GM18498 (cell line): ENCODE results near the gene NSUN2.

Source experiments
- ATAC-seq: cut with Tn5 transposase; IDR thresholded peaks from one replicate; pipeline ENCODE4 v1.9.1; 2021; ENCODE audit warnings: mild to moderate bottlenecking, moderate library complexity; ENCODE audit not compliant: unreplicated experiment

NSUN2 gene

DNA sequence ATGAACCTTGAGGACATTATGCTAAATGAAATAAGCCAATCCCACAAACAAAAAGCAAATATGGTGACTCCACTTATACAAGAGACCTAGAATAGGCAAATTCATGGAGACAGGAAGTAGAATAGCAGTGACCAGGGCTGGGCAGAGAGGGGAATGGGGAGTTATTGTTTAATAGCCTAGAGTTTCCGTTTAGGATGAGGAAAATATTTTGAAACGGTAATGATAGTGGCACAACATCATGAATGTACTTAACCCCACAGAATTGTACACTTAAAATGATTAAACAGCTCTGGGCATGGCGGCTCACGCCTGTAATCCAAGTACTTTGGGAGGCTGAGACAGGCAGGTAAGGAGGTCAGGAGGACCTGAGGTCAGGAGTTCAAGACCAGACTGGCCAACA is 65.8 kb downstream of the NSUN2 start:
- ATAC-seq = no peak

DNA sequence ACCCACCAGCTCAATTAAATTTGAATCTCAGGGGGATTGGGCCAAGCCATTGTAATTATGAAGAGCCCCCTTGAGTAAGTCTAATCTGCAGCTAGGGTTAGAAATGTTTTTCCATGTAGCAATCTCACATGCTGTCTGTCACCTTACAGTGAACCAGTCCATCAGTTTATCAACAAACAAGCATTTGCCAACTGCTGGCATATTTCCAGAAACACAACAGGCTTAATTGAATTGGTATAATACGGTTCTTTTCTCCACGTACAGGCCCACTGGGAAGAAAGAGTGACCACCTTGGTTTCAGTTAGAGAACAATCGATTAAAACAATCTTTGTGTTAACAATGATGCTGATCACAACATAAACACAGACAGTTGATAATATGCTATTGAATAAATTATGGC is 67.4 kb downstream of the NSUN2 start:
- no peak for ATAC-seq

DNA sequence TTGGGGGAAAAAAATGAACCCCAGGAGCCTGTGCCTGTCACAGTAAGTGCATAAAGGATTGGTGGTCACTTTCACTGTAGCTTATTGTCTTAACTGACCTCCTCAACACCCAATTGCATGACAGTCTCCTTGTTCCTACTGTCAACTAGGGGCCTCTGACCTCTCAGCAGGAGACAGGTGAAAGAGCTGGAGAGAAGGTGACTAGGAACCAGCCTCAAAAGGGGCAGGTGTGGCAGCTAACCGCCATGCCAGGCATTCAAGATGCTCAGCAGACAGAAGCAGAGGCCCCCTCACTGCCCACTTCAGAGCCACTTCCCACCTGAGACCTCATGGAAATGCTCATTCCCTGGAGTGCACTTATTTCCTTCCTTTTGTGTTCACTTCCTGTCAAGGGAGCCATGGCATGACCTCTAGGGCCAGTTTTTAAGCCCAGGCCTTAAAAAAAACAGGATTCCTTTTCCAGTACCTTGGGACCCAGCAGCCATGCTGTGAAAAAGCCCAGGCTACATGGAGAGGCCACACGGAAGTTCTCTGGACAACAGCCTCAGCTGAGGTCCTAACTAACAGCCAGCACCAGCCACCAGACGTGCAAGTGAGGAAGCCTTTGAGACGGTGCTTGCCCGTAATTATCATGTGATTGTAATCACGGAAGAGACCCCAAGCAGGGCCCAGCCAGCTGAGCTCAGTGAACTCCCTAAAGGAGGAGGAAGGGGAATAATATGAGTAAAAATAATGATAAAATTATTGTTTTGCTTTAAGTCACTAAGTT is 74.9 kb downstream of the NSUN2 start:
- no peak for ATAC-seq

DNA sequence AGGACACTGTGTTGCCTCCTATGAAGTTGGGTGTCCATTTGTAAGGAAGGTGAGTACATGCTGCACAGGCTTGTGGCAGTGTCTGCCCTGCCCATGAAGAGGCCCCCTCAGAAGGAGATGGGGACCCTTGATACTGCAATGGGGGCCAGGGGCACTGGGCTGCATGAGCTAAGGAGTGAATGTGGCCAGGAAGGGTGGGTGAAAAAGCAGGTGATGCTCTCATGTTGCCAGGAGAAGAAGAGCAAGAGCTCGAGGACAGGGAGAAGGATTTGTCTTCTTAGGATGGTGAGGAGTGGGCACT is 76.1 kb downstream of the NSUN2 start:
- ATAC-seq = no peak

DNA sequence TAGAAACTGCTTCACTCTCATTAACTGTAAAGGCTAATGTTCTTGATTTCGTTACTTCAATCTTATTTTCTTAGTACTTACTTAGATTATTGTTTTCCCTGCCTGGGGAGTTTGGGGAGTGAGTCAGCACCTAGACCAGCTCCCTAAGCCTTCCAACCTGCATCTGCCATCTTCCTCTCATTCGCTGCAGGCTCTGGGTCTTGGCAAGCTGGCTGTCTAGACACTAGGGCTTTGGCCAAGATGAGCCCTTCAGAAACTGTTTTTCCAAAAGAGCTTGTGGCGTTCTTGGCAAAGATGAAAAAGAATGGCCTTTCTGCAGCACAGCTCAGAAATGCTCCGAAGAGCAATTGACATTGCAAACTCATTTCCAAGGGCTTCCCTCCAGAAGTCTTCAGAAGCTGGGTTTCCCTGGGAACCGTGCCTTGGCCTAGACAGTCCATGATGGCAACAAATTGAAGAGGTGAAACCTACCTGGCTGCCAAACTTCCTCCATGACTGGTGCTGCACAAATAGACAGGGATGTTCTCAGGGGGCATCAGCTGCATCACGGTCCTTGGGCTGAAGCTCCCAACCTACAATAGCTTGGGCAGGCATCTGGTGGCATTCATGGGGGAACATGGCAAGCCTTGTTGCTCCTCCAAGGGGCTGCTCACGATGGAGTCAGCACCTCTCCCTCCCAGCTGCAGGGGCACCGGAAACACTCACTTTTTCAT is 76.6 kb downstream of the NSUN2 start:
- no peak for ATAC-seq

DNA sequence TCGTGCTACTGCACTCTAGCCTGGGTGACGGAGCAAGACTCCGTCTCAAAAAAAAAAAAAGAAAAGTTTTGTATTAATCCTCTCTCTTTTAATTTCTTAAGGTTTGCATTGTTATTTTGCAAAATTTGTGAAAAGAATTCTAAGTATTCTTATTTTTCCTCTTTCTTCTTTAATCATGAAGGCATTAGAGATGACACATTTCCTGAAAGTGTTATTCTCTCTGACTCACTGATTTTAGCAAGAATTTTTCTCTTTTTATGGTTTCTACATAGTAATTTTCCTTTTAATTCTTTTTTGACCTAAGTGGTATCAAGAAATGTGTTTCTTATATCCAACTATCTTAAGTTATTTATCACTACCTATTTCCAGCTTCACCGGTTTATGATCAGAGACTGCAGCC is 78.0 kb downstream of the NSUN2 start:
- ATAC-seq = no peak

DNA sequence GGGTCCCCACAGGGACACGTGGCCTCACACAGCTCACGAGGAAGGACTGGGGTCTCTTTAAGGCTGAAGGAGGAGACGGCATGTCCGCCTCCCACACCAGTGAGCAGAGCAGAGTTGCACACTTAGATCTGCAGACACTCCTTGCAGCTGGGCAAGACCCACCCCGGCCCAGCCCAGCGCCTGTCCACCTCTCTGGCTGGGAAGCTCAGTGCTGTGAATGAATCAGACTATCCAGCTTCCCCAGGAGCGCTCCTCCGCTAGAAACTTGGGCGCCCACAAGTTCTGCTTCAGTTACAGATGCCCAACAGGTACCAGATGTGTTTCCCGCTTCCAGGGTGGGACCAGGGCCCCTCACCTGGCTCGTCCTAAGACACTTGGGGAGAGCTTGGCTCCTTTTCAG is 78.9 kb downstream of the NSUN2 start:
- no peak for ATAC-seq

DNA sequence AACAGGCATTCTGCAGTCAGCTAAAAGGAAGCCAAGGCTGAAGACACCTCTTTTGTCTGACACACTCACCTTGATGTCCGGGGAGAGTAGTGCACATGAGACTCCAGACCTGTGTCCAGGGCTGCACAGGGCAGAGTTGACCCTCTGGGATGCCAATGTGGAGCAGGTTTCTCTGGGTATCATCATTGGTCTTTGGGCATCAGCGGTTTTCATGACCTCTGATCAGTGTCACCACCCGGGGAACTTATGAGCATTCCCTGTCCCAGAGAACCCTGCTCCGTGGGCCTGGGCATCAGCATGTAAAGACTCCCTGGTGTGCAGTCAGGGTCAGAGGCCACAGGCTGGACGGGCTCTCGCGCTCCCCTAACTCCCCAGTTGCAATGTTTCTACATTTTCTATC is 80.2 kb downstream of the NSUN2 start:
- ATAC-seq = no peak

DNA sequence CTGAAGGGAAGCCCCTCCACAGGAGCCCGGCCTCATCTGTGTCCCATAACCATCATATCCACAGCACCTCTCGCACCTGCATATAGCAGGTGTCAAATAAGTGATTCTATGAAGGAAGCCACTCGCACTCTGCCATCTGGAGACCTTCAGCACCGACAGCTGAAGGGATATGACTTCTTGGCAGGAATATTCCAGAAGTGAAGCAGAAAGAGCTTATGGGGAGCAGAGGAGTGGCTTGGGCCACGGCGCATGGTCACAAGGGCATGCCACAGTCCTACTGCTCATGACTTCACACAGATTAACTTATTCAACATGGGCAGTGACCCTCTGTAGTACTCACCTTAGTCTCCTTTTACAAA is 80.9 kb downstream of the NSUN2 start:
- ATAC-seq = no peak

DNA sequence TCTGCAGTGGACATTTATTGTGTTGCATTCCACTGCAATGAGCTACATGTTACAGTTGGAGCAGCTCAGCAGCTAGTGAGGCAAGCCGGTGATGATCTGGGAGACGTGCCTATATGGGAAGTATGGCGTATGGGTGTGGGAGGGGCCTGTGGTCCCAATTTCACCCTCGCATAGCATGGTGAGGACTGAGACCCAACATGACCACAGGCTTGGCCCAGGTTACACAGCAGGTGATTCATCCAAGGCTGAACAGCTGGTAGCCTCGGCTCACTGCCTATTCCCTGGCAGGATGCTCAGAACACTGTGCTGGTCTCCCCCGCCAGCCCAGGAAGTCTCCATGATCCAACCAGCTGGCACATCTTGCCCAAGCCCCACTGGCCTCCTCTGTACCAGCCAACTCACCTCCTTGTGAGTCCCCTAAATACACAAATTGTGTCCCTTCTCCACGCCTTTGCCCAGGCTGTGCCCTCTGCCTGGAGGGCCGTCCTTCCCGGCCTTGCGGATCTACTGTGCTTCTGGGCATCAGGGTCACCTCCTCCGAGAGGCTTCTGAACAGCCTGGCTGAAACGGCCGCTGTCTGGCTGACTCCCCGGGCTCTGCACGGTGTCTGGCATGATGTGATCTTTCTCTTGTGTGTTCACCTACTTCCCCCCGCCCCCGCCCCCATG is 81.4 kb downstream of the NSUN2 start:
- ATAC-seq = no peak

DNA sequence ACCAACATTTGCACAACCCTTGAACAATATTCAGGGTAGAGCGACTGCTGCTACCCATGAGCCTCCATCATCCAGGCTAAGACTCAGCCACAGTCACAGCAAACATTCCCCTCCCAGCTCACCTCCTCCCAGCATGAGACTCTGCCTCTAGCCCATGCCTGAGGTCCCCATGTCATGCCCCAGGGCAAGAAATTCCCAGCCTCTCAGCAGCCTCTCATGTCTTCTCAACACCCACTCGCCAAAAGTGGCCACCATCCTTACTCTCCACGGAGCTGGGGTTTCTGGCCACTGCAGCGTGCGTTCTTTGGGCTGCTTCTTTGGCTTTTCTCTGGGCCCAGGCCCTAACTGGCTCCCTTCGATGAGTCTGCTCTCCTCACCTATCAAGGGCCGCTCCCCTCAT is 82.2 kb downstream of the NSUN2 start:
- ATAC-seq = no peak
